Pons (tissue), 1 donor: ENCODE data around the gene LINGO3.

Experiments
- DNase-seq: peaks from one replicate; pipeline ENCODE4 v3.0.0-alpha.2; 2016; ENCODE audit warnings: low spot score

Gene LINGO3

DNA sequence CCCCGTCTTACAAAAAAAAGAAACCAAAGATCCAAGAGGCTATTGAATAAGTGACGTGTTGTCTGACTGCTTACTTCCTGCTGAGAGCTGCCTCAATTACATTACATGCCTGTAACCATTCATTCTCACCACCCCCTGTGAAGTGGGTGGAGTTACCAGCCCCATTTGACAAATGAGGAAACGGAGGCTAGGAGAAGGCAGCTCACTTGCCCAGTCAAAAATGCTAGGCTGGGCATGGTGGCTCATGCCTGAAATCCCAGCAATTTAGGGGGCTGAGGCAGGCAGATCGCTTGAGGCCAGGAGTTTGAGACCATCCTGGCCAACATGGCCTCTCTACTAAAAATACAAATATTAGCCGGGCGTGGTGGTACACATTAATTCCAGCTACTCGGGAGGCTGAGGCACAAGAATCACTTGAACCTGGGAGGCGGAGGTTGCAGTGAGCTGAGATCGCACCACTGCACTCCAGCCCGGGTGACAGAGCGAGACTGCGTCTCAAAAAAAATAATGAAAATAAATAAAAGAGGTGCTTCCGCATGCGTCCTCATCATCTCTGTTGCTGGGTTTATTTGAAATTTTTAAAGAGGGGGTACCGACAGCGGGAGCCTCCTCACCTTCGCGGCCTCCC lies 19.9 kb upstream of the LINGO3 start:
- peak; percentile 67 for DNase-seq

DNA sequence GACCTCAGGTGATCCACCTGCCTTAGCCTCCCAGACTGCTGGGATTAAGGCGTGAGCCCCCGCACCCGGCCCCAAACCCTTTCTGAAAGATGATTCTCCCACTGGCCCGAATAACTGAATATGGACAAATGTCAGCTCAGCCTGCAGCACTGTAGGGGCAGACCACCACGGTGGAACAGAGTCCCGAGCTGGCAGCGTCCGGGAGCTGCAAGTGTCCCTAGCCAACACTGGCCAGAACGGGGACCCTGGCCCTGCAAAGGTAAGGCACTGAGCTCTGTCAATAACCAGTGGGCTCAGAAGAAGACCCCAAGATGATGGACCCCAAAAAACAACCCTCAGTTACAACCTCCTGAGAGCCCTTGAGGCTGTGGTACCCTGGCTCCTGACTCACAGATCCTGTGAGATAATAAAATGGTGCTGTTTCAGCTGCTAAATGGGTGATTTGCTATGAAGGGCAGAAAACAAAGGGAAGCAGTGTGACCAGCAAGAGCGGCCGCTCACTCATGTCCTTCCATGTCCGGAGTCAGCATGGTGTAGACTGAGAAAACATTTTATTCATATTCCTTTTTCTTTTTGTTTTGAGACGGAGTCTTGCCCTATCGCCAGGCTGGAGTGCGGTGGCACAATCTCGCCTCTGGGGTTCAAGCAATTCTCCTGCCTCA lies 18.9 kb upstream of the LINGO3 start:
- peak; percentile 65 for DNase-seq

DNA sequence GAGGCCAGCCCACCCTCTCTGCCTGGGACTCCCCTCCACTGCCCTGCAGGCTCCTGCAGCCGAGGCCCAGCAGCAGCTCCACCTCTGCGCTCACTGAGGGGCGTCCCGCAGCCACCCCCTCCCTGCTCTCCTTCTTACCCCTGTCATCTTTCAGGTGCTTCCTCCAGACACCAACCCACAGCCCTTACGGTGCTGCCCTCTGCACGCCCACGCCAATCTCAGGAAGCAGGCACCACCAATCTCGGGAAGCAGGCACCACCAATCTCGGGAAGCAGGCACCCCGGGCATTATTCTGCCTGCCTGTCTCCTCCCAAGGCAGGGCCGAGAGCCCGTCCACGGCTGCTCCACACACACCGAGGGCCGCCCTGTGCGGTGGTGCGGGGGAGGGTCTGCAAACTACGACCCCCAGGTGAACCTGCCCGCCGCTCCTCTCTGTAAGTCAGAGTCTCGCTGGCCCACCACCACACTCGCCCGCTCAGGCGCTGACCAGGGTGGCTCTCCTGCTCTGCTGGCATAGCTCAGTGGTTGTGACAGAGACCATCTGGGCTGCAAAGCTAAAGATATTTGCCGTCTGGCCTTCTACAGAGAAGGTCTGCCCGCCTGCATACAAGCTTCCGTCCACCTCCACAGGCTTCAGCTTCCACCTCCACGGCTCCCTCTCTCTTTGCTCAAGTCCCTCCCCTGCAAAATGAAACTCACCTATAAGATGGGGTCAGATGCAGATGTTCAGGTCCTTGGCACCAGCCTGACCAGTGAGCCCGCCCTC lies 17.5 kb upstream of the LINGO3 start:
- no peak for DNase-seq

DNA sequence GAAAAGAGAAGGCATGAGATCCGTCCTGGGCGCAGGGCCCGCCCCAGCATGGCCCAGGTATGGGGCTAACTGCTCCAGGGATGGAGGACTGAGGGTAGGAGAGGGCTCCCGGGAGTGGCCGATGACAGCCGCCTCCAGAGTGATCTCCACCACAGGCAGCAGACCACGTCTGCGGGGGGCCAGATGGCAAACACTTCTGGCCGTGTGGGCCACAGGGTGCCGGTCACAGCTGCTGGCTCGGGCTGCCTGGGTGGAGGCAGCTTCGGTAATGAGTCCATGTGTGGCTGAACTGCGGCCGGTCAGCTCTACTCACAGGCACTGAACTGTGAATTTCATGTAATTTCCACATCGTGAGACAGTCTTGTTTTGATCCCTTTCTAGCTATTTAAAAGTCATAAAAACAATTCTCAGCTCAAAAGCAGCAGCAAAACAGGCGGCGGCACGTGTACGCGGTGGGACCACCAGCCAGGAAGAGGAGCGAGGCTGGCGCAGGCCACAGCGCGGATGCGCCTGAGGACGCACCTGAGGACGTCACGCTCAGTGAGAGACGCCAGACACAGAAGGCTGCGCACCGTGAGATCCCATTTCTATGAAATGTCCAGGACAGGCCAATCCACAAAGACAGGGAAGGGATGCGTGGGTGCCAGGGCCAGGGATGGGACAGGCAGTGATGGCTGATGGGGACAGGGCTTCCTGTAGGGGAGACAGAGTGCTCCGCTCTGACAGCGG lies 16.4 kb upstream of the LINGO3 start:
- no peak for DNase-seq

DNA sequence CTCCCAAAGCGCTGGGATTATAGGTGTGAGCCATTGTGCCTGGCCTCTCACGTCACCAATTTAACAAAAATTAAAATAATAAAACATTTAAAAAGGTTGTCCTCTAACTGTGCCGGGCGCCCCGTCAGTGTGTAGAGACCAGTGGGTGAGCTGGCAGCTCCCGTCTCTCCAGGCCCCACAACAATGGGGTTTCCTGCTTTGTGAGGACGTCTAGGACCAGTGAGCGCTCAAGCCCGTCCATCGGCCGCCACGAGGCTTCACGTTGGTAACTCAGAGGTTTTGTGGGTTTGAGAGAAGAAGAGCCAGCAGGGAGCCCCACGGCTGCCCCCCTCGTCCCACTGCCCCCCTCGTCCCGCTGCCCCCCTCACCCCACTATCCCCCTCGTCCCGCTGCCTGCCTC lies 15.8 kb upstream of the LINGO3 start:
- DNase-seq: no peak

DNA sequence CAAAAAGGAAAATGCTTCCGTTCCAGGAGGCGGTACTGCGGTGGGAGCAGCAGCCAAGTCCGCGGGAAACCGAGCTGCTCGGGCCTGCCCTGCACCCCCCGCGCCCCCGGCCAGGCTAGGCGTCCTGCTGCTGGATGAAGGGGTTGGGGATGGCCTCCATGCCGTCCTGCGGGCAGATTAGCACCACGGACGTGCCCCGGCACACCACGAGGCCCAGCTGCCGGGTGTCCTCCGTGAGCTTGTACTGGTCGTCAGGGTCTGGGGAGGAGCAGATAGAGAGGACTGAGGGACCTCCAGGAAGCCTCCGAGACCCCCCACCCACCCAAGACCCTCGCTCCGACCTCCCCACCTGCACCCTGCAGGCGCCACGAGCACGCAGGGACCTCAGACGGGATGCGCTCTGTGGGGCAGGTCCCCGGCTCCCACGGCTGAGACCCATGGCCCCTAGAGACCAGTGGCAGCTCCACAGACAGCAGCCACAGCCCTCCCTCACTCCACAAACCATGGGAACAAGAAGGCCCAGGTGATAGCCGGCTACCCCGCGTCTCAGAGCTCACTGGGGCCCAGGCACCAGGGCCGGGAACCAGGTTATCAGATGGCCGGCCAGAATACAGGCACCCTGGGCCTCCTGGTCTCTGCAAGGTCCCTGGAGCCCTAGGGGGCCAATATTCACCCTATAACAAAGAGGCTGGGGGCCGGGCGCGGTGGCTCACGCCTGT lies 13.8 kb upstream of the LINGO3 start:
- no peak for DNase-seq

DNA sequence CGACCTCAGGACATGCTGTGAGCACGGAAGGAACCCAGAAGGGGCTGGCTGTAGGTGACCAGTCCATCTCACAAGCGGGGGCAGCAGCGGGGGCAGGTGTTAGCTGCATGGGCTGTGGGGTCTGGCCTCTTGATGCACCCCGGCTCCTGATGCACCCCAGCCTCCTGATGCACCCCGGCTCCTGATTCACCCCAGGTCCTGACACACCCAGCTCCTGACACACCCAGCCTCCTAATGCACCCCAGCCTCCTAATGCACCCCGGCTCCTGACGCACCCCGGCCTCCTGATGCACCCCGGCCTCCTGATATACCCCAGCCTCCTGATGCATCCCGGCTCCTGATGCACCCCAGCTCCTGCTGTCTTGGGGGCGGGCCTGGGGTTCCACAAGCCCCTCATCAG lies 13.0 kb upstream of the LINGO3 start:
- no peak for DNase-seq

DNA sequence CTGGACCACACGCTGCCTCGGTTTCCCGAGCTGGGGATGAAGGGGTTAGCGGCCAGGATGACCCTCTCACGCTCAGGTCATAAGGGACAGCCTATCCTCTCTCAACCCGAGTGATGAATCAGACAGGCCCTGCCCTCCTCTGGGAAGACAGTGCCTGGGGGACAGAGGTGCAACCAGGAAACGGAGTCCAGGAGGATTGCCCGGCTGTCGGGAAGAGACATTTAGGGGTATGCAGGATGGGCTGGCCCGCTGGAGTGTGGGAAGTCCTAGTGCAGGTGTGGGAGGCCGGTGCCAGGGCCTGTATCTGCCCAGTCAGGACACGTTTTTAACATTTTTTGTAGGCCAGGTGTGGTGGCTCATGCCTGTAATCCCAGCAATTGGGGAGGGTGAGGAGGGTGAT lies 12.1 kb upstream of the LINGO3 start:
- no peak for DNase-seq

DNA sequence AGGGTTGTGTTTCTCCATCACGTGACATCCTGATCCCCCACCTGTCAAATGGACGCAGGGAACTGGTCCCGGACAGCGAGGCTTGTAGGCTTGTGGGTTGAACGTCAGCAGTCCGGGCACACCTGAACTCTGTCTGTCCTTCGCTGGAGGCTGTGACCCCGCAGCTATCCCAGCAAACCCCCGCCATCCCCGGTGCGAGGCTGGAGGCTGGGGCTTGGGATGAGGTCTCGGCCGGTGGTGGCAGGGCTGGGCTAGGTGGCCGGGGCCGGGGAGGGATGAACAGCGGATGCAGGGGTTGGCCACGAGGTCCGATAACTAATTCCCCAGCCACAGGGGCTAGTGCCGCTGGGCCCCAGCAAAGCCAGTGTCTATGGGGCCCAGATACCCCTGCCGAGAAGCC lies 11.6 kb upstream of the LINGO3 start:
- DNase-seq: no peak

DNA sequence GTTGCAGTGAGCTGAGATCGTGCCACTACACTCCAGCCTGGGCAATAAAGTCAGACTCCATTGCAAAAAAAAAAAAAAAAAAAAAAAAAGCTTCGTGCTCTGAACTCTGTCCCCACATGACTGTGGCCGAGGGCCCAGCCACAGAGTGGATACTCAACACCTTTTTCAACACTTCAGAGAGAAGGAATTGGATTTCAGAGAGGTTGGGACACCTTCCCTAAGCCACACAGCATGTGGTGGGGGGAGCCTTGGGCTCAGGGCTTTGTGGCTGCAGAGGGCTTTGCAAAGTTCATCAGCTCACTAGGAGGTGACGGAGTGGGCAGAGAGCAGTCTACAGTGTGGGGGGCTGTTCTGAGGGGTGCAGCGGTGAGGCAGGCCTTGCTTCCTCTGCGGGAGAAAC lies 11.0 kb upstream of the LINGO3 start:
- DNase-seq: no peak

DNA sequence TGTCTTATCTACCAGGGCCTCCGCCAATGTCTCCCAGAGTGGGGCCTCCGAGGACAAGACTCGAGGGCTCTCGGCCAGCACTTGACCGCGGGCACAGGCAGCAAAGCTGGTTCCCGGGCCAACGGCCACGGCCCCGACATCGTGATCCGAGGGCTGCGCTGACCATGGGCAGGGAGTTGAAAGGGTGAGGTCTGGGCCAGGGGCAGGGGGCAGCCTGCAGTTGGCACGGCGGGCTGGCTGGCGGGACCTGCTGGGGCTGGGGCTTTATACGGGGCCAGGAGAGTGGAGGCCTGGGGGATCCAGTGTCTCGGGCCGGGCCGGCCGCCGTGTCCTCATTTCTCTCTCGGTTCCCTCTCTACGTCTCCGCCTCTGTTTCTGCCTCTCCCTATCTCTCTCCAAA lies 9.8 kb upstream of the LINGO3 start:
- DNase-seq: no peak

DNA sequence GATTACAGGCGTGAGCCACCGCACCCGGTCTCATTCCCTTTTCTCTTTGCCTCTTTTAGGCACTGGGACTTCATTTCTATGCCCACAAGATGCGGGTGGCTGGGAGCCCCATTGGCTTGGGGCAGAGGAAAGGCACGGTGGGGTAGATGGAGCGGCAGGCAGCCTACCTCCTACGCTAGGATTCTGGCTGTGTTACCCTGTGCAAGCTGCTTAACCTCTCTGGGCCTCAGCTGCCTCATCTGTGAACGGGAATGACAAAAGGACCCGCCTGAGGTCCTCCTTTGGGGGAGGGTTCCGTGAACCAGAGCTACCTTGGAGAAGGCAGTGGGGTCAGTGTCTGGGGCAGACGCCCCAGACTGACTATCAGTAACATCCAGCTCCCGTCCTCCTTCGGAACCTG lies 9.3 kb upstream of the LINGO3 start:
- no peak for DNase-seq

DNA sequence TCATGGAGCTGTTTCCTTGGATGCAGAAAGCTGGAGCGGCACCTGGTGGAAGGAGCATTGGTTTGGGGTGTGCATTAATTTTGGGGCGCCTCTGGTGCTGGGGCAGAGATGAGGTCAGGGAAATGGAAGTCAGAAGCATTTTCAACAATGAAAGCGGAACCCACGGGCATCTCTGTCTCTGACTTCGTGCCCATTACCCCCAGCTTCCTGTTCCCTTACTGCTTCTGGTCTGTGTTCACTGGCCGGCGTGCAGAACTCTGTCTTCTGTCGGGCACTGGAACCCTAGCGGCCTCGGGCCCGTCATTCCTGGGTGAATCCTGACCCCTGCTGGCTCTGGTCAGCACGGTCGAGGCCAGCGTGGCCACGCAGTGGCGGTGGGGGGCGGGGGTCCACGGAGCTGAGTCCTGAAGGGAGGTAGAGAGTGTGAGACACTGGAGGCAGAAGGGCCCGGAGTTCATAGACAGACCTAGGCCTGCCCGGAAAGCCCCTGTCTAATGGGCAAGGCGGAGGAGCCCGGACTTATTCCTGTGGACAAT lies 7.9 kb upstream of the LINGO3 start:
- DNase-seq: peak; percentile 78

DNA sequence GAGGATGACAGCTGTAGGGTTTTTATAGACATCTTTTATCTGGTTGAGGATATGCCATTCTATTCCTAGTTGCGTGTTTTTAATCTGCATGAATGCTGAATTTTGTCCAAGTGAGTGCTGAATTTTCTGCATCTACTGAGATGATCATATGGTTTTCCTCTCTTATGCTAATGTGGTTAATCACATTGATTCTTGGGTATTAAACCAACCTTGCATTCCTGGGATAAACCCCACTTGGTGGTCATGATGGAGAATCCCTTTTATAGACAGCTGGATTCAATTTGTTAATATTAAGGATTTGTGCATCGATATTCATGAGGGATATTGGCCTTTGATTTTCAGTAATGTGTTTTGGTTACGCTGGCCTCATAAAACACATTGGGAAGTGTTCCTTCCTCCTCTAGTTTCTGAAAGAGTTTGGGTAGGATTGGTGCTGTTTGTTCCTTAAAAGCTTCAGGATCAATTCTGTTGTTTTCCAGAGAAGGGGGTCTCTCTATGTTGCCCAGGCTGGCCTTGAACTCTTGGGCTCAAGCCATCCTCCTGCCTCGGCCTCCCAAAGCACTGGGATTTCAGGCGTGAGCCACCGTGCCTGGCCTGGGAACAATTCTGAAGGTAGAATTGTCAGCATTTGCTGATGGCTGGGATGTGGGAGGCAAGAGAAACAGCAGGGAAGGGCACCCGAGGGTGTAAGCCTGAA lies 7.3 kb upstream of the LINGO3 start:
- DNase-seq: no peak

DNA sequence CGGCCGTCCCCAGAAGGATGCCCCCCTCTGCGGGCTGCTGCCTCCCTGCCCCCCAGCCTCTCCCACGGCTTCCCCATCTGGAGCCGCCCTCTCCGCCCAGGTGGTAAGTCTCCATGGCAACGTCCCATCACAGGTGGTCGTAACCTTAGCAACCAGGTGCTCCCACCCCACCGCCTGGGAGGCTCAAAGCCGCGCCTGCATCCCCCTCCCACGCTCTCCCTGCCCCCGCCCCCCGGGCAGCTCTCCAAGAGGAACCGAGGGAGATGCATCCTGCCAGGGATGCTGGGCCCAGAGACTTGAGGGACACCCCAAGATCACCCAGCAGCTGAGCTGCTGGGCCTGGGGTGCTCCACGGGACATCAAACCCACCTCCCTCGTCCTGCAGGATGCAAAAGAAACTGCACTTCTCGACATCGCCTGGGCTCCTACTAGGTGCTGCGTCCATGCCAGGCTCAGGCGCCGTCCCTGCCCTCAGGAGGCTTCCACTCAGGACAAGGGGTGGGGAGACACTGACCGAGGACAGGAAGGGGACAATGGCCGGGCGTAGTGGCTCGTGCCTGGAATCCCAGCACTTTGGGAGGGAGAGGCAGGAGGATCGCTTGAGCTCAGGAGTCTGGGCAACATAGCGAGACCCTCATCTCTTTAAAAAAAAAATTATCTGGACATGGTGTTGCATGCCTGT lies 5.0 kb upstream of the LINGO3 start:
- DNase-seq: no peak

DNA sequence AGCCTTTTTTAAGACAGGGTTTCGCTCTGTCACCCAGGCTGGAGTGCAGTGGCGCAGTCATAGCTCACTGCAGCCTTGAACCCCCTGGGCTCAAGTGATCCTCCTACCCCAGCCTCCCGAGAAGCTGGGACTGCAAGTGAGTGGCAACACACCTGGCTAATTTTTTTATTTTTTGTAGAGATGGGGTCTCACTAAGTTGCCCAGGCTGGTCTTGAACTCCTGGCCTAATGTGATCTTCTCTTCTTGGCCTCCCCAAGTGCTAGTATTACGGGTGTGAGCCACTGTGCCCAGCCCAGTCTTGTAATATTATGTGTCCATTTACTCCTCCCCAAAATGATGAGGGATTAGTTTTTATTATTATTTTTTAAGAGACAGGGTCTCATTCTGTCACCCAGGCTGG lies 3.1 kb upstream of the LINGO3 start:
- no peak for DNase-seq

DNA sequence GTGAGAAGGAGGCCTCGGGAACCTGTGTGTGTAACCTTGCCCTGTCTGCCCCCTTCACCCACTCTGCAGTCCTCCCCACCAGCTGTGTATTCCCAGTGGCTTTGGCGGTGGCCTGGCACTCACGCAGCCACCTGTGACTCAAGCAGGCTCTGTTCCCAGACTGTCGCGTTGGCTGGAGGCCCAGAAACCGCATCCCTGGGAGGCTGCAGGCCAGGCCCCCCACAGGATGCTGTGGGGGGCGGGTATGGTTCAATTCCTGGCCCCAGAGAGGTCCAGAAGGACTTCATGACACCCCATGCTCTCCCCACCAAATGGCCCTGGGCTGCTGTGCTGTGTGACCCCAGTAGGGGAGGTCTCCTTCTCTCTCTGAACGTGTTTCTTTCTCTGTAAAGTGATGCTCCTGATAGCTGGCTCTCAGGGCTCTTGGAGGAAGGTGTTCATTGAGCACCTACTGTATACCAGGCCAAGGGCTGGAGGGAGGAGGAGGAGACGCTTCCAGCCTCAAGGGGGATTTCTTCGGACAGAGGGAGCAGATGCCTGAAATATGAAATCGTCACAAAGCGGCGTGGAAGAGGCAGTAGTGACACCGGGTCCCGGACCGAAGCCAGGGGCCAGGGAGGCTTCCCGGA lies 1.9 kb upstream of the LINGO3 start:
- peak; percentile 43 for DNase-seq

DNA sequence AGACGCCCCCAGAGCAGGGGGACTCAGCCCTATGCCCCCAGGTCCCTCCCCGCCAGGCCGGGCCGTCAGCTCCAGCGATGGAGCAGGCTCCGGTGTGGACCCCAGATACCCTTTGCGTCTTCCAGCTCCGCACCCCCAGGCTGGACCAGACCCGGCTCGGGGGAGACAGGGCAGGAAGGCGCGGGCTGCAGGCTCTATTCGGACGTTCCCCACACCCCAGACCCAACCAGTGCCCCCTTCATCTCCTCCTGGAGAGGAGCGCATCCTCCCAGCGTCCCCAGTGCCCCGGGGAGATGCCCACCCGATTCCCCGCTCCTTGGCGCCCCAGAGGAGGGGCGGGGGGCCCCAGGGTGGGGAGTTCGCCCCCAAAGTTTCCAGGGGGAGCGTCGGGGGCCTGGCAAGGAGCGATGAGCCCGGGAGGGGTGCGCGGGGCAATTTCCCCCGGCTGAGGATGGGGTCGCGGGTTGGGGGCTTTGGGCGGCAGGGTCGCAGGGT lies 389 bp downstream of the LINGO3 start:
- no peak for DNase-seq

DNA sequence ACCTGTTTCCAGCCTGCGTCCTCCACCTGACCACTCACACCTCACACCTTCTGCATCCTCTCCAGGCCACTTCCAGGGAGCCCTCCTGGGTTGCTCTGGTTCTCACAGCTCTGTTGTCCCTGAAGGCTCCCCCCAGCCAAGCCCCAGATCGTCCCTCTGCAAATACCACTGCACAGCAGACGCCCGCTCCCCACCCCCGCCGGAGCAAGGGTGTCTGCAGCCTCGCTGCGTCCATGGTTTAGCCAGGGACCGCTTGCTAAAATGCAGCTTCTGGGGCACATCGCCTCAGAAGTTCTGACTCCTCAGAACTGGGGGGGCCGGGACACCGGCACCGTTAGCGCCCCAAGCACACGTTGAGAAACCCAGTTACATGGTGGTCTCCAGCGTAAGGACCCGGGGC lies 983 bp downstream of the LINGO3 start:
- DNase-seq: no peak

DNA sequence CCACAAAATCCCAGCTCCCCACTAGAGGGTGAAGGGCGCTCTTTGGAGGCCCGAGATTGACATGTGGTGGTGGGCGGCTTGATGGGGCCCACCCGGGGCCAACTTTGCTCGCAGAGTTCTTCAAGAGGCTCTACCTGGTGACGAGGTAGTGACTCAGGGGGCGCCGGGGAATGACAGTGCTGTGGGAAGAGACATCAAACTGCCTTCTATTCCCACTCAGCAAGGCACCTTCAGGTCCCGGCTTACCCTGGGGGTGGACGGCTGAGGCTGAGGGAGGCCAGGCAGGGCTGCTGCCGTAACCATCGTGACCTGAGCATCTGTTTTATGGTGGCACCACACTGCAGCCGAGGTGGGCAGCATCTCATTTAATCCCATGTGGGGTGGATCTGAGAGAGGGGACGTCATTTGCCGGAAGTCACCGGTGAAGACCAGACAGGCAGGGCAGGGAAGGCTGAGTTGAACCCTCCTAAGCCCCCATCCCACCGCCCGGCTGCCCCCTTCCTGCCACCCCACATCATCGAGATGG lies 1.6 kb downstream of the LINGO3 start:
- no peak for DNase-seq
